MCF 10A (cell line): Measurements from ENCODE around the gene KLK15. TPM values are rescaled to one million over a fixed set of nuclear protein-coding genes. Genes with fewer than 3 reads are reported as not detected.

Experiments used
- BruUV-seq: library from RNA; stranded (reverse); fragments of 400-500 nt; replicated peaks from 2 replicates; lab custom pipeline; 2021; lab: Mats Ljungman, UMichigan
- CTCF ChIA-PET: fragments of 300-600 bp; sonication (Branson Sonifier 250); formaldehyde crosslinking; extraction: SDS; loops from one replicate; lab custom pipeline; 2021; ENCODE audit warnings: antibody characterized with exemption, inconsistent platforms; lab: Yijun Ruan, JAX
- POLR2A ChIA-PET: fragments of 300-600, 350-650 bp; sonication (Branson Sonifier 250); formaldehyde crosslinking; extraction: SDS; loops from one replicate; lab custom pipeline; 2020; ENCODE audit warnings: antibody characterized with exemption, inconsistent platforms; lab: Yijun Ruan, JAX
- DNase-seq: peaks from one replicate; pipeline ENCODE4 v3.0.0-alpha.2; 2018; ENCODE audit not compliant: unreplicated experiment
- H3K27ac Mint-ChIP-seq: one replicate; pipeline ENCODE4 v1.8.0; 2022; ENCODE audit warnings: mild to moderate bottlenecking, low read depth, mixed read lengths; ENCODE audit not compliant: unreplicated experiment
- H3K27me3 Mint-ChIP-seq: one replicate; pipeline ENCODE4 v1.8.0; 2022; ENCODE audit warnings: mixed read lengths; ENCODE audit not compliant: insufficient read depth, unreplicated experiment
- H3K36me3 Mint-ChIP-seq: one replicate; pipeline ENCODE4 v1.8.0; 2022; ENCODE audit warnings: mild to moderate bottlenecking, moderate library complexity, mixed read lengths; ENCODE audit not compliant: insufficient read depth, unreplicated experiment
- H3K4me1 Mint-ChIP-seq: one replicate; pipeline ENCODE4 v1.8.0; 2022; ENCODE audit warnings: mixed read lengths; ENCODE audit not compliant: insufficient read depth, unreplicated experiment
- H3K4me3 Mint-ChIP-seq: one replicate; pipeline ENCODE4 v1.8.0; 2022; ENCODE audit warnings: mild to moderate bottlenecking, moderate library complexity, mixed read lengths; ENCODE audit not compliant: unreplicated experiment
- H3K9me3 Mint-ChIP-seq: one replicate; pipeline ENCODE4 v1.8.0; 2022; ENCODE audit warnings: mixed read lengths; ENCODE audit not compliant: unreplicated experiment
- CTCF ChIP-seq: fragments of 200-600 bp; IDR thresholded peaks from one replicate; pipeline ENCODE4 v1.8.0; 2022; ENCODE audit warnings: antibody characterized with exemption, mild to moderate bottlenecking; ENCODE audit not compliant: unreplicated experiment
- intact Hi-C: fragments of 100-400 bp; cut with micrococcal nuclease; formaldehyde crosslinking; loops from 2 replicates; pipeline ENCODE4 v1.14.1; 2022
- total RNA-seq: library from RNA; stranded (reverse); gene quantifications from 2 replicates; pipeline ENCODE4 v1.2.3, GENCODE V29; 2022

Gene KLK15
- total RNA-seq, 1 experiment from 2014 or later = not detected

DNA sequence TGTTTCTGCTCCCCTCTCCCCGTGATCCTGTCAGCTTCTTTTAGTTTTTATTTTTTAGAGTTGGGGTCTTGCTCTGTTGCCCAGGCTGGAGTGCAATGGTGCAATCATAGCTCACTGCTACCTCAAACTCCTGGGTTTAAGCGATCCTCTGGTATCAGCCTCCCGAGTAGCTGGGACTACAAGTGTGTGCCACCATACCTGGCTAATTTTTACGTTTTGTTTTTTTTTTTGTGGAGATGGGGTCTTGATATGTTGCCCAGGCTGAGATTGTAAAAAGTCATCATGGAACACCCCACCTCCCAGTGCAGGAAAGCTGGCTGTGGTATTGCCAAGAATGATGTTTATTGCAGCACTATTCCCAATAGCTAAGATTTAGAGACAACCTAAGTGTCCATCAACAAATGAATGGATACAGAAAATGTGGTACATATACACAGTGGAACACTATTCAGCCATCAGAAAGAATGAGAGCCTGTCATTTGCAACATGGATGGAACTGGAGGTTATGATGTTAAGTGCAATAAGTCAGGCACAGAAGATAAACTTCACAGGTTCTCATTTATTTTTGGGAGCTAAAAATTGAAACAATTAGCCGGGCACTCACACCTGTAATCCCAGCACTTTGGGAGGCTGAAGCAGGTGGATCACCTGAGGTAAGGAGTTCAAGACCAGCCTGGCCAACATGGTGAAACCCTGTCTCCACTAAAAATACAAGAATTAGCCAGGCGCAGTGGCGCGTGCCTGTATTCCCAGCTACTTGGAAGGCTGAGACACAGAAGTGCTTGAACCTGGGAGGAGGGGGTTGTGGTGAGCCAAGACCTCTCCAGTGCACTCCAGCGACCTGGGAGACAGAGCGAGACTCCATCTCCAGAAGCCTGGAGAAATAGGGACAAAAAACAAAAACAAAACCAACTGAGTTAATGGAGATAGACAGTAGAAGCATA is 6.6 kb upstream of the KLK15 start:
- TF ChIP-seq CTCF = no peak
- ChIA-PET CTCF (interaction anchor here (0.6 to 1.2 kb wide), 5 partner anchors 29 to 330 kb away, joined by 3 to 6 read pairs (median 4); no protein-coding TSS in a partner anchor), POLR2A (interaction anchor here (0.7 kb wide), 1 partner anchor 10 kb away, joined by 3 read pairs; no protein-coding TSS in a partner anchor)
- H3K36me3 Mint-ChIP-seq = no peaks in the 10 kb centered on the region
- no peaks in the 10 kb centered on the region for H3K4me1 Mint-ChIP-seq
- no TSS peak for BruUV-seq
- DNase-seq = no peak
- intact Hi-C loops = no loop called here
- peaks cover 7% of the 10 kb centered on the region for H3K9me3 Mint-ChIP-seq
- no peak overlapping the region for H3K4me3 Mint-ChIP-seq
- no peak overlapping the region for H3K27ac Mint-ChIP-seq
- peaks cover 36% of the 10 kb centered on the region for H3K27me3 Mint-ChIP-seq

- ChIA-PET POLR2A (no interaction called here), CTCF (no interaction called here)
- H3K27me3 Mint-ChIP-seq = peaks cover 21% of the 10 kb centered on the region
- no peak overlapping the region for H3K27ac Mint-ChIP-seq
- H3K4me1 Mint-ChIP-seq = no peaks in the 10 kb centered on the region
- DNase-seq = no peak
- intact Hi-C loops = no loop called here
- H3K4me3 Mint-ChIP-seq = no peak overlapping the region
- peak; percentile 11 for TF ChIP-seq CTCF
- peaks cover 7% of the 10 kb centered on the region for H3K9me3 Mint-ChIP-seq
- H3K36me3 Mint-ChIP-seq = no peaks in the 10 kb centered on the region
- BruUV-seq = no TSS peak
These were observed 4.9 kb upstream of the KLK15 start for GRCh38 chr19:50838239-50838638.

- no peaks in the 10 kb centered on the region for H3K36me3 Mint-ChIP-seq
- POLR2A ChIA-PET = no interaction called here
- intact Hi-C loops = no loop called here
- no peak overlapping the region for H3K27ac Mint-ChIP-seq
- no peak for DNase-seq
- TF ChIP-seq CTCF = no peak
- peaks cover 14% of the 10 kb centered on the region for H3K9me3 Mint-ChIP-seq
- H3K4me3 Mint-ChIP-seq = no peak overlapping the region
- peaks cover 24% of the 10 kb centered on the region for H3K27me3 Mint-ChIP-seq
- no TSS peak for BruUV-seq
- H3K4me1 Mint-ChIP-seq = no peaks in the 10 kb centered on the region
- CTCF ChIA-PET = interaction anchor here (0.7 to 1.2 kb wide), 2 partner anchors 85 to 184 kb away, joined by 4 to 5 read pairs; no protein-coding TSS in a partner anchor
These were observed 3.9 kb upstream of the KLK15 start for GRCh38 chr19:50837300-50837699.

DNA sequence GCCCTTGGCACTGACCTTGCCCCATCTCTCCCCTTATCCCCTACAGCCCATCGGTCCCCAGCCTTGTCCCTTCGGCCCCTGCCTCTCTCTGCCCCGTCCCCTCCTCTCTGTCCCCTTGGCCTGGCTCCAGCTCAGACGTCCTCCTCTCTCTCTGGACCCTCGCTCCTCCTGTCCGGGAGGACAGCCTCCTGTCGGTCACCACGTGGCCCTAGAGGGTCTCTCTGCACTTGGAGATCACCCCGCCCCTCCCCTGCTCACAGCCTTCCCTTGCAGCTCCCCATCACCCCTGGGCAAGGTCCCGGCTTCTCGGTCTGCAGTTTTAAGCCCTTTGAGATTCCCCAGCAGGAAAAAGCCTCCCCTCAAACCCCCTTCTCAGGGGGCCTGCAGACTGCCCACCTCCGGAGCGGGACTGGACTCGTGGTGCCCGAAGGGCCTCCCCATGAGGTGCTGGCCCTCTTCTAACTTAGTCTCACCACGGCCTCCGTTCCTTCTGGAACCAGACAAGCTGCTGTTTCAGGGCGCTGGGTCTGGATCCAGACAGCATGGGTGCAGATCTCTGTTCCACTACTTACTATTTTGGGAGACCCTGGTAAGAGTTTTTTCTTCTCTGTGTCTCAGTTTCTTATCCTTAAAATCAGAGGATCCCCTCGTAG is 3.3 kb upstream of the KLK15 start:
- no peak overlapping the region for H3K27ac Mint-ChIP-seq
- H3K9me3 Mint-ChIP-seq = peaks cover 14% of the 10 kb centered on the region
- intact Hi-C loops = no loop called here
- POLR2A ChIA-PET = interaction anchor here (0.5 kb wide), 1 partner anchor 852 kb away, joined by 3 read pairs; no protein-coding TSS in a partner anchor
- no peak for TF ChIP-seq CTCF
- H3K36me3 Mint-ChIP-seq = no peaks in the 10 kb centered on the region
- H3K4me3 Mint-ChIP-seq = peak overlapping the region; percentile 76
- peaks cover 21% of the 10 kb centered on the region for H3K27me3 Mint-ChIP-seq
- no TSS peak for BruUV-seq
- DNase-seq = no peak
- CTCF ChIA-PET = interaction anchor here (0.7 to 1.2 kb wide), 3 partner anchors 85 to 184 kb away, joined by 4 to 5 read pairs (median 4); no protein-coding TSS in a partner anchor
- H3K4me1 Mint-ChIP-seq = no peaks in the 10 kb centered on the region
